GM23338 (cell line): ENCODE data around the gene CYP24A1.

Source experiments
- CREB1 ChIP-seq: fragments of 250-450 bp; sonication (Bioruptor Pico); IDR thresholded peaks from 2 replicates; pipeline ENCODE4 v1.5.0; 2020; ENCODE audit warnings: low read depth, mild to moderate bottlenecking, moderate library complexity
- CTCF ChIP-seq, 2 experiments: fragments of 200-600 bp in 1 of 2; sonication (generic) in 1 of 2; conservative IDR thresholded peaks; 2 replicates each; pipeline versions ENCODE4 v1.5.1 to v1.6.1; 2016 to 2017; ENCODE audit warnings: antibody characterized with exemption in 2 of 2, low read depth in 2 of 2, mild to moderate bottlenecking in 2 of 2, moderate library complexity in 1 of 2
- ETS1 ChIP-seq: IDR thresholded peaks from 2 replicates; pipeline ENCODE4 v1.6.1; 2016; ENCODE audit warnings: antibody characterized with exemption
- EZH2 ChIP-seq: fragments of 200-600 bp; sonication (generic); IDR thresholded peaks from one replicate; pipeline ENCODE4 v1.8.0; 2017; ENCODE audit warnings: antibody characterized with exemption, mild to moderate bottlenecking, low read depth; ENCODE audit not compliant: unreplicated experiment
- EZH2phosphoT487 ChIP-seq: fragments of 200-600 bp; sonication (generic); IDR thresholded peaks from one replicate; pipeline ENCODE4 v1.8.1; 2018; ENCODE audit warnings: antibody characterized with exemption; ENCODE audit not compliant: unreplicated experiment
- JUNB ChIP-seq: IDR thresholded peaks from one replicate; pipeline ENCODE4 v1.6.1; 2016; ENCODE audit warnings: antibody characterized with exemption; ENCODE audit not compliant: unreplicated experiment
- NANOG ChIP-seq: IDR thresholded peaks from 2 replicates; pipeline ENCODE4 v1.6.1; 2016; ENCODE audit warnings: antibody characterized with exemption, borderline replicate concordance
- POLR2AphosphoS5 ChIP-seq: IDR thresholded peaks from 2 replicates; pipeline ENCODE4 v1.6.1; 2016; ENCODE audit warnings: antibody characterized with exemption, low read depth
- REST ChIP-seq: IDR thresholded peaks from one replicate; pipeline ENCODE4 v1.6.1; 2018; ENCODE audit warnings: antibody characterized with exemption; ENCODE audit not compliant: unreplicated experiment
- ZNF114 ChIP-seq: fragments of 250-450 bp; sonication (Bioruptor Pico); IDR thresholded peaks from 2 replicates; pipeline ENCODE4 v1.5.0; 2020; ENCODE audit warnings: mild to moderate bottlenecking, moderate library complexity
- ZNF462 ChIP-seq: fragments of 250-450 bp; sonication (Bioruptor Pico); IDR thresholded peaks from 2 replicates; pipeline ENCODE4 v1.5.0; 2020; ENCODE audit warnings: mild to moderate bottlenecking, moderate library complexity

- no peak for TF ChIP-seq CTCF (conservative IDR thresholded peaks at IDR 0.05; ENCODE audit: low read depth in 2 of 2)
- TF ChIP-seq POLR2AphosphoS5, result no peak
- no peak for TF ChIP-seq EZH2
- no peak for TF ChIP-seq EZH2phosphoT487
- TF ChIP-seq CREB1 (CRISPR knock-in tag), result no peak
- no peak for TF ChIP-seq NANOG
- no peak for TF ChIP-seq REST
- TF ChIP-seq ZNF462 (CRISPR knock-in tag), result no peak
- no peak for TF ChIP-seq ETS1
- no peak for TF ChIP-seq ZNF114 (CRISPR knock-in tag)
- no peak for TF ChIP-seq JUNB
Observed at GRCh38 chr20:54144847-54145414, 28.9 kb downstream of the CYP24A1 start.
